Measurements from ENCODE around the gene BLOC1S3.

Gene BLOC1S3

GRCh38 chr19:45172611-45173208 lies 5.9 kb upstream of the BLOC1S3 start:
- Histone ChIP-seq H3K4me3 (ENCODE audit: low read depth, low read length, poor library complexity, severe bottlenecking) (no peak overlapping the region), H3K27ac (ENCODE audit: low read depth, low read length, poor library complexity, severe bottlenecking) (no peak overlapping the region), H3K36me3 (ENCODE audit: insufficient read depth, low read length) (no peaks in the 10 kb centered on the region), H4K20me1 (ENCODE audit: insufficient read depth, low read length) (no peaks in the 10 kb centered on the region), H3K4me1 (ENCODE audit: insufficient read depth, low read length, severe bottlenecking) (peaks cover 9% of the 10 kb centered on the region), H3K9ac (ENCODE audit: low read length) (no peak overlapping the region), H2AFZ (ENCODE audit: low read length) (no peak overlapping the region), H3K27me3 (ENCODE audit: insufficient read depth, low read length) (no peaks in the 10 kb centered on the region), H3K9me3 (ENCODE audit: low read length) (no peaks in the 10 kb centered on the region), H3F3A (ENCODE audit: insufficient read depth, low read length) (no peaks in the 10 kb centered on the region), H3K4me2 (ENCODE audit: low read length) (no peak overlapping the region), H3K9me2 (ENCODE audit: low read depth, low read length) (no peaks in the 10 kb centered on the region), H3K79me2 (ENCODE audit: insufficient read depth, low read length) (no peaks in the 10 kb centered on the region)
- no peak for TF ChIP-seq CTCF (IDR thresholded peaks at IDR 0.05; ENCODE audit: low read length)
- TF ChIP-seq EZH2 (IDR thresholded peaks at IDR 0.05; ENCODE audit: borderline replicate concordance, low read length): no peak

GRCh38 chr19:45173816-45174215 lies 4.8 kb upstream of the BLOC1S3 start:
- Histone ChIP-seq H3K27me3 (ENCODE audit: insufficient read depth, low read length) (no peaks in the 10 kb centered on the region), H3K9me3 (ENCODE audit: low read length) (no peaks in the 10 kb centered on the region), H3K9ac (ENCODE audit: low read length) (no peak overlapping the region), H3K9me2 (ENCODE audit: low read depth, low read length) (no peaks in the 10 kb centered on the region), H3K79me2 (ENCODE audit: insufficient read depth, low read length) (no peaks in the 10 kb centered on the region), H3K4me3 (ENCODE audit: low read depth, low read length, poor library complexity, severe bottlenecking) (no peak overlapping the region), H3K4me2 (ENCODE audit: low read length) (no peak overlapping the region), H3K36me3 (ENCODE audit: insufficient read depth, low read length) (no peaks in the 10 kb centered on the region), H2AFZ (ENCODE audit: low read length) (no peak overlapping the region), H3K27ac (ENCODE audit: low read depth, low read length, poor library complexity, severe bottlenecking) (no peak overlapping the region), H3K4me1 (ENCODE audit: insufficient read depth, low read length, severe bottlenecking) (peaks cover 9% of the 10 kb centered on the region), H4K20me1 (ENCODE audit: insufficient read depth, low read length) (no peaks in the 10 kb centered on the region), H3F3A (ENCODE audit: insufficient read depth, low read length) (no peaks in the 10 kb centered on the region)
- no peak for TF ChIP-seq CTCF (IDR thresholded peaks at IDR 0.05; ENCODE audit: low read length)
- TF ChIP-seq EZH2 (IDR thresholded peaks at IDR 0.05; ENCODE audit: borderline replicate concordance, low read length): no peak

- no peaks in the 10 kb centered on the region for H3K36me3 ChIP-seq (ENCODE audit: insufficient read depth, low read length)
- H3K27me3 ChIP-seq (ENCODE audit: insufficient read depth, low read length): no peaks in the 10 kb centered on the region
- no peak overlapping the region for H3K27ac ChIP-seq (ENCODE audit: low read depth, low read length, poor library complexity, severe bottlenecking)
- H3F3A ChIP-seq (ENCODE audit: insufficient read depth, low read length): no peaks in the 10 kb centered on the region
- H3K4me3 ChIP-seq (ENCODE audit: low read depth, low read length, poor library complexity, severe bottlenecking): no peak overlapping the region
- no peak overlapping the region for H3K4me2 ChIP-seq (ENCODE audit: low read length)
- H3K9ac ChIP-seq (ENCODE audit: low read length): no peak overlapping the region
- H2AFZ ChIP-seq (ENCODE audit: low read length): no peak overlapping the region
- TF ChIP-seq EZH2 (IDR thresholded peaks at IDR 0.05; ENCODE audit: borderline replicate concordance, low read length) (no peak), CTCF (IDR thresholded peaks at IDR 0.05; ENCODE audit: low read length) (no peak)
- peaks cover 21% of the 10 kb centered on the region for H3K4me1 ChIP-seq (ENCODE audit: insufficient read depth, low read length, severe bottlenecking)
- no peaks in the 10 kb centered on the region for H3K9me2 ChIP-seq (ENCODE audit: low read depth, low read length)
- H3K9me3 ChIP-seq (ENCODE audit: low read length): no peaks in the 10 kb centered on the region
- peaks cover 3% of the 10 kb centered on the region; the same call in 1 of the 2 replicates for H3K79me2 ChIP-seq (ENCODE audit: insufficient read depth, low read length)
- H4K20me1 ChIP-seq (ENCODE audit: insufficient read depth, low read length): no peaks in the 10 kb centered on the region
Measured at GRCh38 chr19:45175515-45176345, 2.9 kb upstream of the BLOC1S3 start.

All from OCI-LY1 (cell line).